ENCODE results near the gene TSSC4.

- no peak for TF ChIP-seq EZH2 (IDR thresholded peaks at IDR 0.05; ENCODE audit: borderline replicate concordance, low read length)
- no peak for TF ChIP-seq CTCF (IDR thresholded peaks at IDR 0.05; ENCODE audit: low read length)
Observed at GRCh38 chr11:2382936-2383851, 17.4 kb upstream of the TSSC4 start.
